Type B pancreatic cell (in vitro differentiated cells): Measurements from ENCODE around the gene TRAPPC3. TPM values are rescaled to one million over a fixed set of nuclear protein-coding genes. Genes with fewer than 3 reads are reported as not detected.

Experiments used
- DNase-seq: peaks from one replicate; pipeline ENCODE4 v3.0.0; 2021; ENCODE audit warnings: mixed read lengths; ENCODE audit not compliant: unreplicated experiment; ENCODE audit errors: extremely low spot score
- H3K27ac Mint-ChIP-seq: 2 replicates; pipeline ENCODE4 v1.8.0; 2021; ENCODE audit warnings: mild to moderate bottlenecking, mixed read lengths
- H3K27me3 Mint-ChIP-seq: 2 replicates; pipeline ENCODE4 v1.8.0; 2021; ENCODE audit warnings: mixed read lengths
- H3K36me3 Mint-ChIP-seq: 2 replicates; pipeline ENCODE4 v1.8.0; 2021; ENCODE audit warnings: mixed read lengths
- H3K4me1 Mint-ChIP-seq: one replicate; pipeline ENCODE4 v1.8.0; 2021; ENCODE audit warnings: mixed read lengths; ENCODE audit not compliant: unreplicated experiment
- H3K4me3 Mint-ChIP-seq: 2 replicates; pipeline ENCODE4 v1.8.0; 2021; ENCODE audit warnings: mild to moderate bottlenecking, mixed read lengths
- H3K9me3 Mint-ChIP-seq: 2 replicates; pipeline ENCODE4 v1.8.0; 2021; ENCODE audit warnings: mixed read lengths
- CTCF ChIP-seq: fragments of 200-600 bp; sonication (generic); conservative IDR thresholded peaks from 2 replicates; pipeline ENCODE4 v1.5.0; 2021; ENCODE audit warnings: antibody characterized with exemption, mild to moderate bottlenecking
- total RNA-seq: library from RNA; stranded (reverse); gene quantifications from 2 replicates; pipeline ENCODE4 v1.2.1, GENCODE V29; 2021; ENCODE audit warnings: low replicate concordance

The TRAPPC3 gene
- total RNA-seq, 1 donor from 2014 or later, result 63.4 TPM

- H3K4me1 Mint-ChIP-seq, result peaks cover 11% of the 10 kb centered on the region
- no peak for TF ChIP-seq CTCF
These were observed 13.5 kb downstream of the TRAPPC3 start for GRCh38 chr1:36135796-36136195.

GRCh38 chr1:36135330-36135667 lies 14.0 kb downstream of the TRAPPC3 start:
- Mint-ChIP-seq H3K4me1 (peaks cover 12% of the 10 kb centered on the region), H3K27ac (peak overlapping the region; percentile 71), H3K9me3 (no peaks in the 10 kb centered on the region)

More at GRCh38 chr1:36135796-36136195, 13.5 kb downstream of the TRAPPC3 start:
- H3K27ac Mint-ChIP-seq, result peak overlapping the region; percentile 74
- DNase-seq, result no peak
- peaks cover 7% of the 10 kb centered on the region for H3K36me3 Mint-ChIP-seq
- no peak overlapping the region for H3K4me3 Mint-ChIP-seq
- no peaks in the 10 kb centered on the region for H3K27me3 Mint-ChIP-seq
- no peaks in the 10 kb centered on the region for H3K9me3 Mint-ChIP-seq

GRCh38 chr1:36134505-36135329 lies 14.6 kb downstream of the TRAPPC3 start:
- no peaks in the 10 kb centered on the region for H3K9me3 Mint-ChIP-seq
- no peaks in the 10 kb centered on the region for H3K27me3 Mint-ChIP-seq
- H3K27ac Mint-ChIP-seq, result peak overlapping the region; percentile 71
- peak overlapping the region; percentile 13 for H3K4me3 Mint-ChIP-seq
- H3K36me3 Mint-ChIP-seq, result peaks cover 7% of the 10 kb centered on the region
- peaks cover 14% of the 10 kb centered on the region for H3K4me1 Mint-ChIP-seq
- TF ChIP-seq CTCF, result peak; percentile 89
- no peak for DNase-seq

More at GRCh38 chr1:36135330-36135667, 14.0 kb downstream of the TRAPPC3 start:
- Mint-ChIP-seq H3K4me3 (no peak overlapping the region), H3K36me3 (peaks cover 7% of the 10 kb centered on the region), H3K27me3 (no peaks in the 10 kb centered on the region)
- DNase-seq, result no peak
- no peak for TF ChIP-seq CTCF

- H3K27ac Mint-ChIP-seq, result peak overlapping the region; percentile 71
- no peak for DNase-seq
- H3K27me3 Mint-ChIP-seq, result no peaks in the 10 kb centered on the region
- H3K4me1 Mint-ChIP-seq, result peaks cover 14% of the 10 kb centered on the region
- peak overlapping the region; percentile 13 for H3K4me3 Mint-ChIP-seq
- no peak for TF ChIP-seq CTCF
- peaks cover 4% of the 10 kb centered on the region for H3K36me3 Mint-ChIP-seq
- no peaks in the 10 kb centered on the region for H3K9me3 Mint-ChIP-seq
These were observed 15.3 kb downstream of the TRAPPC3 start for GRCh38 chr1:36134031-36134430.

- Mint-ChIP-seq H3K27me3 (no peaks in the 10 kb centered on the region), H3K4me3 (no peak overlapping the region), H3K9me3 (no peaks in the 10 kb centered on the region), H3K4me1 (peaks cover 14% of the 10 kb centered on the region), H3K27ac (no peak overlapping the region), H3K36me3 (peaks cover 4% of the 10 kb centered on the region)
- DNase-seq, result no peak
- no peak for TF ChIP-seq CTCF
These were observed 15.8 kb downstream of the TRAPPC3 start for GRCh38 chr1:36133484-36133883.
